Measurements from ENCODE around the gene FAM228B. TPM values are rescaled to one million over a fixed set of nuclear protein-coding genes. Genes with fewer than 3 reads are reported as not detected.

Gene FAM228B
- total RNA-seq, 1 donor from 2014 or later, result 9.7 TPM

GRCh38 chr2:24181849-24182248, 58.6 kb downstream of the FAM228B start:
- H3K9me3 Mint-ChIP-seq (ENCODE audit: unreplicated experiment), result no peaks in the 10 kb centered on the region
- TF ChIP-seq CTCF (IDR thresholded peaks at IDR 0.05; ENCODE audit: insufficient read depth, low read depth, low read length) (no peak), EZH2 (IDR thresholded peaks at IDR 0.05; ENCODE audit: insufficient read depth, low read length) (no peak)
- Histone ChIP-seq H3K27ac (ENCODE audit: low read depth, low read length) (no peak overlapping the region), H3K4me1 (ENCODE audit: insufficient read depth, low read length) (no peaks in the 10 kb centered on the region), H3K79me2 (ENCODE audit: insufficient read depth, low read length) (no peaks in the 10 kb centered on the region), H3K27me3 (ENCODE audit: insufficient read depth, low read length) (no peaks in the 10 kb centered on the region), H3K4me2 (ENCODE audit: low read length) (no peak overlapping the region), H3K9me3 (ENCODE audit: insufficient read depth, low read depth, low read length) (no peaks in the 10 kb centered on the region), H3K4me3 (ENCODE audit: insufficient read depth, low read depth, low read length) (no peak overlapping the region), H3K9ac (ENCODE audit: low read length) (no peak overlapping the region), H2AFZ (ENCODE audit: low read depth, low read length) (no peak overlapping the region), H3K36me3 (ENCODE audit: insufficient read depth, low read length) (no peaks in the 10 kb centered on the region), H4K20me1 (ENCODE audit: insufficient read depth, low read length) (no peaks in the 10 kb centered on the region)
- no peak for DNase-seq (ENCODE audit: low read depth)
- H3K4me3 Mint-ChIP-seq (ENCODE audit: unreplicated experiment), result no peak overlapping the region
- peaks cover 6% of the 10 kb centered on the region for H3K27me3 Mint-ChIP-seq (ENCODE audit: low read depth, unreplicated experiment)
- FAIRE-seq, result no peak
- peaks cover 4% of the 10 kb centered on the region for H3K4me1 Mint-ChIP-seq (ENCODE audit: low read depth, unreplicated experiment)
- no peaks in the 10 kb centered on the region for H3K36me3 Mint-ChIP-seq (ENCODE audit: low read depth, unreplicated experiment)
- H3K27ac Mint-ChIP-seq (ENCODE audit: unreplicated experiment), result no peak overlapping the region

GRCh38 chr2:24182507-24182906, 59.2 kb downstream of the FAM228B start:
- Histone ChIP-seq H3K27me3 (ENCODE audit: insufficient read depth, low read length) (no peaks in the 10 kb centered on the region), H3K9me3 (ENCODE audit: insufficient read depth, low read depth, low read length) (no peaks in the 10 kb centered on the region), H4K20me1 (ENCODE audit: insufficient read depth, low read length) (no peaks in the 10 kb centered on the region), H3K36me3 (ENCODE audit: insufficient read depth, low read length) (no peaks in the 10 kb centered on the region), H3K4me3 (ENCODE audit: insufficient read depth, low read depth, low read length) (no peak overlapping the region), H3K4me2 (ENCODE audit: low read length) (no peak overlapping the region), H3K4me1 (ENCODE audit: insufficient read depth, low read length) (no peaks in the 10 kb centered on the region), H3K27ac (ENCODE audit: low read depth, low read length) (no peak overlapping the region), H2AFZ (ENCODE audit: low read depth, low read length) (no peak overlapping the region), H3K79me2 (ENCODE audit: insufficient read depth, low read length) (no peaks in the 10 kb centered on the region), H3K9ac (ENCODE audit: low read length) (no peak overlapping the region)
- peaks cover 6% of the 10 kb centered on the region for H3K27me3 Mint-ChIP-seq (ENCODE audit: low read depth, unreplicated experiment)
- peaks cover 4% of the 10 kb centered on the region for H3K4me1 Mint-ChIP-seq (ENCODE audit: low read depth, unreplicated experiment)
- H3K9me3 Mint-ChIP-seq (ENCODE audit: unreplicated experiment), result peaks cover 3% of the 10 kb centered on the region
- no peak overlapping the region for H3K4me3 Mint-ChIP-seq (ENCODE audit: unreplicated experiment)
- FAIRE-seq (no peak), DNase-seq (ENCODE audit: low read depth) (no peak)
- no peak overlapping the region for H3K27ac Mint-ChIP-seq (ENCODE audit: unreplicated experiment)
- peaks cover 2% of the 10 kb centered on the region for H3K36me3 Mint-ChIP-seq (ENCODE audit: low read depth, unreplicated experiment)
- TF ChIP-seq EZH2 (IDR thresholded peaks at IDR 0.05; ENCODE audit: insufficient read depth, low read length) (no peak), CTCF (IDR thresholded peaks at IDR 0.05; ENCODE audit: insufficient read depth, low read depth, low read length) (no peak)

- Histone ChIP-seq H3K27me3 (ENCODE audit: insufficient read depth, low read length) (no peaks in the 10 kb centered on the region), H3K9me3 (ENCODE audit: insufficient read depth, low read depth, low read length) (no peaks in the 10 kb centered on the region), H3K27ac (ENCODE audit: low read depth, low read length) (no peak overlapping the region), H3K9ac (ENCODE audit: low read length) (no peak overlapping the region), H3K4me2 (ENCODE audit: low read length) (no peak overlapping the region), H3K4me1 (ENCODE audit: insufficient read depth, low read length) (no peaks in the 10 kb centered on the region), H3K79me2 (ENCODE audit: insufficient read depth, low read length) (no peaks in the 10 kb centered on the region), H3K36me3 (ENCODE audit: insufficient read depth, low read length) (no peaks in the 10 kb centered on the region), H3K4me3 (ENCODE audit: insufficient read depth, low read depth, low read length) (no peak overlapping the region), H4K20me1 (ENCODE audit: insufficient read depth, low read length) (no peaks in the 10 kb centered on the region), H2AFZ (ENCODE audit: low read depth, low read length) (no peak overlapping the region)
- Mint-ChIP-seq H3K36me3 (ENCODE audit: low read depth, unreplicated experiment) (peaks cover 2% of the 10 kb centered on the region), H3K27ac (ENCODE audit: unreplicated experiment) (peak overlapping the region; percentile 47), H3K27me3 (ENCODE audit: low read depth, unreplicated experiment) (peaks cover 6% of the 10 kb centered on the region), H3K9me3 (ENCODE audit: unreplicated experiment) (peaks cover 7% of the 10 kb centered on the region), H3K4me3 (ENCODE audit: unreplicated experiment) (no peak overlapping the region), H3K4me1 (ENCODE audit: low read depth, unreplicated experiment) (peaks cover 4% of the 10 kb centered on the region)
- FAIRE-seq, result no peak
- no peak for DNase-seq (ENCODE audit: low read depth)
- TF ChIP-seq CTCF (IDR thresholded peaks at IDR 0.05; ENCODE audit: insufficient read depth, low read depth, low read length) (no peak), EZH2 (IDR thresholded peaks at IDR 0.05; ENCODE audit: insufficient read depth, low read length) (no peak)
Measured at GRCh38 chr2:24183366-24184069, 60.2 kb downstream of the FAM228B start.
